ENCODE results near the gene KLHDC2. TPM values are rescaled to one million over a fixed set of nuclear protein-coding genes. Genes with fewer than 3 reads are reported as not detected.

The KLHDC2 gene
- total RNA-seq, 4 donors from 2014 or later: 43.5 to 93.1 (median 65.3) TPM

DNA sequence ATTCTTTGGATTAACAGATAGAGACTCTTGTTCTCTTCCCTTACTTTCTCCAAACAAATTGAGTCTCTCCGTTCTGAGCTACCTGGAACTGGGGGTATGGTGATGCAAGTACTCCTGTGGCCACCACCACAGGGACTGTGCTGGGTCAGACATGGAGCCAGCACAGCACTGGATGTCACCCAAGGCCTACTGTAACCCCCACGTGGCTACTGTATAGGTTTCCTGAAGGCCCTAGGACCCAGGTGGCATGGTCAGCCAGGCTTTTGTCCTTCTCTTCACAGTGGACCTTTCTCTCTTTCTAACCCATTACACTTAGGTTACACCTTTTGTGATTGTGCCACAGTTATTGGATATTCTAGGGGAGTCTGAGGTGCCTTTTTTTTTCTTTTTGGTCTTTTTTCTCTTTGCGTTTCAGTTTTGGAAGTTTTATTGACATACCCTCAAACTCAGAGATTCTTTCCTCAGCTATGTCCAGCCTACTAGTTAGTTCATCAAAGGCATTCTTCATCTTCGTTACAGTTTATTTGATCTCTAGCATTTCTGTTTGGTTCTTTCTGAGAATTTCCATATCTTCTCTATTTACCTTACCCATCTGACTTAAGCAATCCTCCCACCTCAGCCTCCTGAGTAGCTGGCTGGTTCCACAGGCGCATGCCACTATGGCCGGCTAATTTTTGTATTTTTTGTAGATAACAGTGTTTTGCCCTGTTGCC lies 6.0 kb upstream of the KLHDC2 start:
- Histone ChIP-seq H3K9me3 (no peaks in the 10 kb centered on the region), H3K36me3 (no peaks in the 10 kb centered on the region), H3K4me1 (peaks cover 5% of the 10 kb centered on the region), H3K27ac (no peak overlapping the region), H3K27me3 (no peaks in the 10 kb centered on the region), H3K4me3 (no peak overlapping the region)
- WGBS: 84% methylated on average over 6 of the region's 6 CpGs
- no peak for TF ChIP-seq EP300 (IDR thresholded peaks at IDR 0.05)
- TF ChIP-seq CTCF (IDR thresholded peaks at IDR 0.05): no peak
- no peak for TF ChIP-seq POLR2A (IDR thresholded peaks at IDR 0.05)
- TF ChIP-seq POLR2AphosphoS5 (IDR thresholded peaks at IDR 0.05): no peak
- no peak for DNase-seq (ENCODE audit: low spot score in 2 of 2)

GRCh38 chr14:49766839-49767238 lies 1.1 kb upstream of the KLHDC2 start:
- TF ChIP-seq POLR2A (IDR thresholded peaks at IDR 0.05): no peak
- no peak for TF ChIP-seq POLR2AphosphoS5 (IDR thresholded peaks at IDR 0.05)
- H3K4me1 ChIP-seq: peaks cover 30% of the 10 kb centered on the region
- H3K27me3 ChIP-seq: no peaks in the 10 kb centered on the region
- H3K4me3 ChIP-seq: peak overlapping the region; percentile 99
- no peak for DNase-seq (ENCODE audit: low spot score in 2 of 2)
- H3K27ac ChIP-seq: peak overlapping the region; percentile 100
- WGBS: 60% methylated on average over 10 of the region's 10 CpGs
- no peaks in the 10 kb centered on the region for H3K36me3 ChIP-seq
- no peaks in the 10 kb centered on the region for H3K9me3 ChIP-seq

DNA sequence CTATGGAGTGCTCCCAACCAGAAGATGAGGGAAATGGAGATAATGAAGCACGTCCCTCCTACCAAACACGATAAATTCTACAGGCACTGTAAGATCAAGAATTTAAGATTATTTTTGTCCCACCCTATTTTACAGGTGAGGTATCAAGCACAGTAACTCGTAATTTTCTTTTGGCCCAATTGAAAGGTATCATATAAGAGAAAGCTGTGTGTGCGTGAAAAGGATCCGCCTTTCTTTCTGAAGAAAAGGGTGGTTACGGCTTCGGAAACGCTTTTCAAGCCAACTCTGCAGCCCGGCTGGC lies 733 bp upstream of the KLHDC2 start:
- 1% methylated on average over 9 of the region's 9 CpGs for WGBS
- peak overlapping the region; percentile 100 for H3K27ac ChIP-seq
- TF ChIP-seq POLR2AphosphoS5 (IDR thresholded peaks at IDR 0.05) (no peak), EP300 (IDR thresholded peaks at IDR 0.05) (no peak), CTCF (IDR thresholded peaks at IDR 0.05) (no peak), POLR2A (IDR thresholded peaks at IDR 0.05) (no peak)
- peaks cover 30% of the 10 kb centered on the region for H3K4me1 ChIP-seq
- no peaks in the 10 kb centered on the region for H3K9me3 ChIP-seq
- no peaks in the 10 kb centered on the region for H3K27me3 ChIP-seq
- DNase-seq (ENCODE audit: low spot score in 2 of 2): no peak
- peak overlapping the region; percentile 99 for H3K4me3 ChIP-seq
- peaks cover under 1% of the 10 kb centered on the region for H3K36me3 ChIP-seq

DNA sequence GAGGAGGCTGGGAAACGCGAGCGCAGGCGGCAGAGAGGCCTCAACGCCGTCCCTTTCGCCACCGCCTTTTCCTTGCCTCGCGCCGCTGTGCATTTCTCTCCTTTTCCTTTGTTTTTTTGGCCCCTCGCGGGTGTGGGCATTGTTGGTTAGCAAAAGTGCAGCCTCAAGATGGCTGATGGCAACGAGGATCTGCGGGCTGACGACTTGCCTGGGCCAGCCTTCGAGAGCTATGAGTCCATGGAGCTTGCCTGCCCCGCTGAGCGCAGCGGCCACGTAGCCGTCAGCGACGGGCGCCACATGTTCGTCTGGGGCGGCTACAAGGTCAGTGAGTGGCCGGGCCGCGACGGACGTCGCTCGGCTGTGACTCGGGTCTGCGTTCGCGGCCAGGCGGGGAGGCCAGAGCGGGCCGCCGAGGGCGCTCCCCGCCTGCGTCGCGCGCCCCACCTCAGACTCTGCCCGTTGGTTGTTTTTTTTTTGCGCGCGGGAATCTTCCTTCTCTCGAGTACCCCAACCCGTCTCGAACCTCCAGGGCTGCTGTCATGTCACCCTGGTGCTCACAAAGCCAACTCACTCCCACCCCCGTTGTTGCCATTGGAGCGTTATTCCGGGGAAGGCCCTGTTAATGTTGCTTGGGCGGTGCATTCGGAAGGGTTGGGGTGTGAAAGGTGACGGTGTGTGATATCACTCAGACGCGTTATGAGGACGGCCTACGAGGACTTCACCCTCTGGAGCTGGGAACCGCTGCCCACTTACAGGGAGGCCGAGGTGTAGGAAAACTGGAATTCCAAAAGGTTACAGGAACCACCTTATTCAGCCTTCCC lies 558 bp downstream of the KLHDC2 start:
- Histone ChIP-seq H3K4me3 (peak overlapping the region; percentile 99), H3K4me1 (peaks cover 30% of the 10 kb centered on the region), H3K27me3 (no peaks in the 10 kb centered on the region), H3K27ac (peak overlapping the region; percentile 100), H3K36me3 (peaks cover 10% of the 10 kb centered on the region), H3K9me3 (no peaks in the 10 kb centered on the region)
- TF ChIP-seq POLR2AphosphoS5 (IDR thresholded peaks at IDR 0.05): peak in 2 of 3 donors; percentile 17 to 36
- no peak for TF ChIP-seq POLR2A (IDR thresholded peaks at IDR 0.05)
- WGBS: 1% methylated on average over 40 of the region's 67 CpGs
- DNase-seq (ENCODE audit: low spot score in 2 of 2): peak in 1 of 2 donors; percentile 78

GRCh38 chr14:49769171-49769570 lies 1.2 kb downstream of the KLHDC2 start:
- H3K4me1 ChIP-seq: peaks cover 30% of the 10 kb centered on the region
- H3K27me3 ChIP-seq: no peaks in the 10 kb centered on the region
- WGBS: 6% methylated on average over 6 of the region's 6 CpGs
- no peak for DNase-seq (ENCODE audit: low spot score in 2 of 2)
- H3K4me3 ChIP-seq: peak overlapping the region; percentile 99
- peak overlapping the region; percentile 100 for H3K27ac ChIP-seq
- no peak for TF ChIP-seq POLR2A (IDR thresholded peaks at IDR 0.05)
- TF ChIP-seq POLR2AphosphoS5 (IDR thresholded peaks at IDR 0.05): no peak
- no peak for TF ChIP-seq CTCF (IDR thresholded peaks at IDR 0.05)
- no peak for TF ChIP-seq EP300 (IDR thresholded peaks at IDR 0.05)
- peaks cover 17% of the 10 kb centered on the region for H3K36me3 ChIP-seq
- no peaks in the 10 kb centered on the region for H3K9me3 ChIP-seq

DNA sequence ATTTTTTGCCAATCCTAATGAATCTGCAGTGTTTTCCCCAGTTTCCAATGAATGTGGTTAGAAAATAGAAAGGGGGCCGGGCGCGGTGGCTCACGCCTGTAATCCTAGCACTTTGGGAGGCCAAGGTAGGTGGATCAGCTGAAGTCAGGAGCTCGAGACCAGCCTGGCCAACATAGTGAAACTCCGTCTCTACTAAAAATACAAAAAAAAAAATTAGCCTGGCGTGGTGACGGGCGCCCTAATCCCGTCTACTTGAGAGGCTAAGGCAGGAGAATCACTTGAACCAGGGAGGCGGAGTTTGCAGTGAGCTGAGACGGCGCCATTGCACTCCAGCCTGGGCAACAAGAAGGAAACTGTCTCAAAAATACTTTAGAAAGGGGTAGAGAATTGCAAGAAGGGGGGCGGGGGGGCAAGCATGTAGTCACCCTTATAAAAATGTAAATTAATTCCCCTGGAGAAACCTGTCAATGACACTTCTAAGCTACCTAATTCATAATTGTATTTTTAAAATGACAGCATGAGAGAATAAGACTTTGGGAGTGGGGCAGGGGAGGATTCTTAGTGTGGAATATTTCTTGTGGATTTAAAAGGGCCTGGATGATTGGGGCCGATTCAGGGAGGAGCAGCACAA lies 1.7 kb downstream of the KLHDC2 start:
- Histone ChIP-seq H3K27me3 (no peaks in the 10 kb centered on the region), H3K4me1 (peaks cover 30% of the 10 kb centered on the region), H3K9me3 (no peaks in the 10 kb centered on the region), H3K36me3 (peaks cover 22% of the 10 kb centered on the region), H3K27ac (peak overlapping the region; percentile 17), H3K4me3 (peak overlapping the region; percentile 99)
- 57% methylated on average over 15 of the region's 15 CpGs for WGBS
- TF ChIP-seq POLR2AphosphoS5 (IDR thresholded peaks at IDR 0.05) (no peak), POLR2A (IDR thresholded peaks at IDR 0.05) (no peak), CTCF (IDR thresholded peaks at IDR 0.05) (no peak), EP300 (IDR thresholded peaks at IDR 0.05) (no peak)
- no peak for DNase-seq (ENCODE audit: low spot score in 2 of 2)
